HL-60 (cell line): ENCODE data around the gene FHIT.

ENCODE experiments used
- CTCF ChIP-seq: IDR thresholded peaks from one replicate; pipeline ENCODE4 v1.5.1; 2011; ENCODE audit warnings: low read length, control low read depth, inconsistent platforms; ENCODE audit not compliant: insufficient read depth
- GABPA ChIP-seq: IDR thresholded peaks from 2 replicates; pipeline ENCODE4 v1.6.1; 2012; ENCODE audit warnings: low read depth
- POLR2AphosphoS5 ChIP-seq: IDR thresholded peaks from 2 replicates; pipeline ENCODE4 v1.6.1; 2012; ENCODE audit warnings: low read depth
- REST ChIP-seq: IDR thresholded peaks from 2 replicates; pipeline ENCODE4 v1.6.1; 2012; ENCODE audit warnings: low read depth; ENCODE audit not compliant: insufficient replicate concordance

DNA sequence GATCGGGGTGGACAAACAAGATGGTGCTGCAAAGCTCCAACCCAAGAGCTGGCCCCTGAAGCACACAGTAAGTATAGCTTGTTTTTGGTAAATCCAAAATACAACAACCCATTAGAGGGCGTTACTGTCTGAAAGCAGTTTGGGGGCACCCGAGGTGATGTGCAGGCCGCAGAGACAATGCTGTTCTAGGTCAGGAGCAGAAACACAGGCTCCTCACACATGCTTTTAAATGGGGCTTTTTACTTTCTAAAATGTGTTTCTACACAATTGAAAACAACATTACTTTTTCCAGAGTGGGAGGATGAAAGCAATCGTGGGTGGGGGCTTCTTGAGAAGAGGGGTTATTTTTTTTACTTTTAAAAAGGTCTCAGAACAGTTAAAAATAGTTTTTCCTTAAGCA is 1172.2 kb downstream of the FHIT start:
- TF ChIP-seq POLR2AphosphoS5 (no peak), CTCF (no peak), GABPA (no peak), REST (no peak)
